ACHN (cell line): ENCODE results near the gene TRIM43.
"Not testable (repeated sequence)": the region's sequence is repeated elsewhere in the genome, so short reads cannot be mapped to it uniquely, and the experiment has no call there.

Experiments used
- DNase-seq: peaks from one replicate; pipeline ENCODE4 v3.0.0-alpha.2; 2015
- in situ Hi-C: cut with HindIII; loops from 2 replicates; pipeline ENCODE4 v1.10.0; 2017; ENCODE audit warnings: low sequenced_read_pairs, low pct_ligation_motif_present, low pct_unique_long_range_greater_than_20kb

Gene TRIM43

DNA sequence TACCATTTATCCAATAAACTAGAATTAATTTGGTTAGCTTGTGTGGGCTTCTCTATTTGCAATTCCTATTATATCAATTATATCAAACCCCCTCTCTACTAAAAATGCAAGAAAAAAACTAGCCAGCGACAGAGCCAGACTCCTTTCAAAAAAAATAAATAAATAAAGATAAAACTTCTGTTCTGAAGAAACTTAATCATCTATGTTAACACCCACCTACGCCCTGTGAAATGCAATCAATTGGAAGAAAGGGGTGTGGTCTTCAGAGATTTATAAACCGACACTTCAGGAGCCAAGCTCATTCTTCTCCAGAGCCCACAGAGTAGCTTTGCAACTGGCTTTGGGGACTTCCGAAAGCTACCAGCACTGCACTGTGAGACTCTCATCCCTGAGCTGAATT is at the start of gene TRIM43:
TRIM43 (plus strand) TSS at position 301 of the 400 bp plus-strand sequence. CDS start 2,023 bp downstream, outside the sequence.
- DNase-seq, in situ Hi-C loops: not testable (repeated sequence)

GRCh38 chr2:95551055-95551568 is 40.7 kb upstream of the TRIM43 start:
- in situ Hi-C loops: no loop called here

GRCh38 chr2:95552911-95553310 is 38.9 kb upstream of the TRIM43 start:
- DNase-seq: no peak
- in situ Hi-C loops: no loop called here

More at GRCh38 chr2:95551055-95551568, 40.7 kb upstream of the TRIM43 start:
- no peak for DNase-seq

GRCh38 chr2:95569170-95569569 is 22.6 kb upstream of the TRIM43 start:
- in situ Hi-C loops: no loop called here
- DNase-seq: no peak

- no peak for DNase-seq
- in situ Hi-C loops: no loop called here
Measured at GRCh38 chr2:95573866-95574265, 17.9 kb upstream of the TRIM43 start.

DNA sequence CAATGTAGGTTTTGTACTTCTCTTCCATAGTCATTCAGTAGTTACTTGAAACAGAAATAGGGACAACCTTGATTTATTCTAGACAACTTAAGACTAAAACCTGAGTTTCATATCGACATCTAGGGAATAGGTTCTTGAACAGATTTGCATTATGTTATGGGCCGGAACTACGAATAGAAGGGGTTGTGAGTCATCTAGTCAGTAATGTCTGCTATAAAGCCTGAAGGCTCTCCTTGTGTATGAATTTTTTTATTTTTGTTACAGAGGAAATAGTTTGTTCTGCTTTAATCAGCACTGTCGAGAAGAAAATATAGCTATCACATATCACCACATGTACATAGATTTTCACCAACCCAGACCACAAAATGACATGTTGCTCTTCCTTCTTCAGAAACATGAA is 17.3 kb upstream of the TRIM43 start:
- in situ Hi-C loops: no loop called here
- no peak for DNase-seq

GRCh38 chr2:95575857-95576256 is 15.9 kb upstream of the TRIM43 start:
- in situ Hi-C loops: no loop called here
- DNase-seq: no peak

DNA sequence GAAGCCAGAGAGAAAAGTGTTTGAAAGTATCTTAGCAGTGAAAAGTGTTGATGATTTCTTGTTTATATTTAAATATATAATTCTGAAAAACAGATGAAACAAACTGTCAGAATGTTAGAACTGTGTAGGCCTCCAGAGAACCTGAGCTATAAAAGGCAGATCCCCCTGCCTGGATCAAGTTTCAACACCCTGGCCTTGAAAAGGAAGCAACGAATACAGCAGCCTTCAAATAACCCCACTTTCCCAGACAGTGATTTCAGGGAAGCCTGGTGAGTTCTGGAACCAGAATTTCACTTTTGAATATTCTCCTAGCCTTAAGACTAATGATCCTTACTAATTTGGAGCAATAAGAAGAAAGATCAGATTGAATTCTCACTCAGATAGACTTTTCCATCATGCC is 13.3 kb upstream of the TRIM43 start:
- no peak for DNase-seq
- in situ Hi-C loops: no loop called here

- DNase-seq, in situ Hi-C loops: not testable (repeated sequence)
Measured at GRCh38 chr2:95583545-95583944, 8.3 kb upstream of the TRIM43 start.

- DNase-seq, in situ Hi-C loops: not testable (repeated sequence)
Measured at GRCh38 chr2:95584321-95584720, 7.5 kb upstream of the TRIM43 start.

- DNase-seq, in situ Hi-C loops: not testable (repeated sequence)
Measured at GRCh38 chr2:95589777-95590536, 1.8 kb upstream of the TRIM43 start.

DNA sequence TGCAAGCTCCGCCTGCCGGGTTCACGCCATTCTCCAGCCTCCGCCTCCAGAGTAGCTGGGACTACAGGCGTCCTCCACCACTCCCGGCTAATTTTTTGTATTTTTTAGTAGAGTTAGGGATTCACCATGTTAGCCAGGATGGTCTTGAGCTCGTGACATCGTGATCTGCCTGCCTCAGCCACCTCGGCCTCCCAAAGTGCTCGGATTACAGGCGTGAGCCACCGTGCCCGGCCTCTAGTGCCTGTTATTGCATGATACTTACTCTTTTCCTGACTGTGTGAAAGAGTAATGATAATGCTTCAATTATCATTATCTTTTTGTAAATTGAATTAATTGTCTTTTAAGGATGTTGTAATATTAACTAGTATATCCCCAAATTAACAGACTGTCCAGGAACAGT is 1.2 kb downstream of the TRIM43 start:
- in situ Hi-C loops, DNase-seq: not testable (repeated sequence)

DNA sequence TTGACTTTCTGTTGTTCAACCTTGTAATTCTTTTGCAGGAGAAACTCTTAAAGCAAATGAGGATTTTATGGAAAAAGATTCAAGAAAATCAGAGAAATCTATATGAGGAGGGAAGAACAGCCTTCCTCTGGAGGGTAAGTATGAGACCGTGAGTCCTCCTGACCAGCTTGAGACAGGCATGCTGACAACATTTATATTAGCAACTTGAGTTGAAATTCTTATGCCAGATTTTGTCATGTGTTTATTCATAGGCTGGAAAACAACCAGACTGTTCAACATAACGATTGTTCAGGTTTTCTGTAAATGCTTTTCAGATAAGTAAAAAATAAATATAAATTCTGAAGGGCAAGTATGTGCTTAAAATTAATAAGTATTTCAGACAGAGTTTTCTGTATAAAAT is 3.2 kb downstream of the TRIM43 start:
- in situ Hi-C loops, DNase-seq: not testable (repeated sequence)

DNA sequence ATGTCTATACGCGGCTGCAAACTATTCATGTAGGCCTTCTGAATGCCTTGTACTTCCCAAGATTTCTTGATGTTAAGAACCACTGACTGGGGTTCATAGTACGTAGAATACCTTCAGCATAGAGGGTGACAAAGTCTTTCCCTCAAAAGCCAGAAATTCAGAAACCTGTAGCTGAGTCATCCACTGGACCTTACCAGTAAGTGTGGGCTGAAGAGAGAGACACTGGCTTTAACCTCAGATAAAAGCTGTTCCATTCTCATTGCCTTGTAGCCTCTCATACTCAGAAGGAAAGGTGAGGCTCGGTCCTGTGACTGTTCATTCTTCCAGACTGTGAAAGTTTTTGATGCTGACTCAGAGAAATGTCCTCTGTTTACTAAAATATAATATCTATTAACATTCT is 9.5 kb downstream of the TRIM43 start:
- DNase-seq, in situ Hi-C loops: not testable (repeated sequence)

GRCh38 chr2:95602146-95602545 is 10.3 kb downstream of the TRIM43 start:
- in situ Hi-C loops: not testable (repeated sequence)

GRCh38 chr2:95608356-95608755 is 16.6 kb downstream of the TRIM43 start:
- in situ Hi-C loops, DNase-seq: not testable (repeated sequence)

More at GRCh38 chr2:95602146-95602545, 10.3 kb downstream of the TRIM43 start:
- not testable (repeated sequence) for DNase-seq

GRCh38 chr2:95609764-95610163 is 18.0 kb downstream of the TRIM43 start:
- in situ Hi-C loops, DNase-seq: not testable (repeated sequence)

GRCh38 chr2:95613048-95613447 is 21.2 kb downstream of the TRIM43 start:
- in situ Hi-C loops, DNase-seq: not testable (repeated sequence)

DNA sequence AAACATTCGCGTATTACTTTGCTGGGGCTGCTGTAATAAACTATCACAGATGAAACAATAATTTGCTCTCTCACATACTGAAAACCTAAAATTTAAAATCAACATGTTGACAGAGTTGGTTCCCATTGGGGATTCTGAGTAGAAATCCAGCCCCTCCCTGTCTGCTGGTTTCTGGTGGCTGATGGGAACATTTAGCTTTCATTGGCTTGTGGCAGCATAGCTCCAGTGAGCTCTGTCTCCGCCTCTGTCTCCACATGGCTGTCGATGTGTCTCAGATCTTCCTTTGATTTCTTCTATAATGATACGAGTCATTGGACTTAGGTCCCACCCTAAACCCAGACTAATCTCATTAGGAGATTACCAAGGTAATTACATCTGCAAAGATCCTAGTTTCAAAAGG is 30.9 kb downstream of the TRIM43 start:
- in situ Hi-C loops, DNase-seq: not testable (repeated sequence)

DNA sequence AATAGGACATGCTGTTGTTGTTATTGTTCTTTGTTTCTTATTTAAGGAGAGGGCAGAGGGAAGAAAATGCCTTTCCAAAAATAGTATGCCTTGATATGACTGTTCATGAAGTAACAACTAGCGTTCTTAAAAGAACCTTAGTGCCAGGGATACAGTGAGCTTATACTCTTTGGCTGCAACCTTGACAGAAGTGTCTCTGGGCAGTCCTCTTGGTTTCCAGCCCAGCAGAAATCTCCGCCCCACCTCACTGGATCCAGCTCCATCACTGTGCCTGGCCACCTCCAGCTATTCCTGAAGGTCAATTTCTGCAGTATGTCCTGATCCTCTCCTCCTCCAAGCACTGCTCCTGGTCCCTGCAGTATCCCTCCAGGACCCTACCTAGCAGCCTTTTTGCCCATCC is 39.2 kb downstream of the TRIM43 start:
- DNase-seq, in situ Hi-C loops: not testable (repeated sequence)
